COR-L47 (cell line): Measurements from ENCODE around the gene CDK10.
"Not testable (repeated sequence)": the region's sequence is repeated elsewhere in the genome, so short reads cannot be mapped to it uniquely, and the experiment has no call there.

ENCODE experiments used
- DNase-seq: peaks from one replicate; lab custom pipeline; 2025; lab: John Stamatoyannopoulos, UW

Gene CDK10, protein sequence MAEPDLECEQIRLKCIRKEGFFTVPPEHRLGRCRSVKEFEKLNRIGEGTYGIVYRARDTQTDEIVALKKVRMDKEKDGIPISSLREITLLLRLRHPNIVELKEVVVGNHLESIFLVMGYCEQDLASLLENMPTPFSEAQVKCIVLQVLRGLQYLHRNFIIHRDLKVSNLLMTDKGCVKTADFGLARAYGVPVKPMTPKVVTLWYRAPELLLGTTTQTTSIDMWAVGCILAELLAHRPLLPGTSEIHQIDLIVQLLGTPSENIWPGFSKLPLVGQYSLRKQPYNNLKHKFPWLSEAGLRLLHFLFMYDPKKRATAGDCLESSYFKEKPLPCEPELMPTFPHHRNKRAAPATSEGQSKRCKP

DNA sequence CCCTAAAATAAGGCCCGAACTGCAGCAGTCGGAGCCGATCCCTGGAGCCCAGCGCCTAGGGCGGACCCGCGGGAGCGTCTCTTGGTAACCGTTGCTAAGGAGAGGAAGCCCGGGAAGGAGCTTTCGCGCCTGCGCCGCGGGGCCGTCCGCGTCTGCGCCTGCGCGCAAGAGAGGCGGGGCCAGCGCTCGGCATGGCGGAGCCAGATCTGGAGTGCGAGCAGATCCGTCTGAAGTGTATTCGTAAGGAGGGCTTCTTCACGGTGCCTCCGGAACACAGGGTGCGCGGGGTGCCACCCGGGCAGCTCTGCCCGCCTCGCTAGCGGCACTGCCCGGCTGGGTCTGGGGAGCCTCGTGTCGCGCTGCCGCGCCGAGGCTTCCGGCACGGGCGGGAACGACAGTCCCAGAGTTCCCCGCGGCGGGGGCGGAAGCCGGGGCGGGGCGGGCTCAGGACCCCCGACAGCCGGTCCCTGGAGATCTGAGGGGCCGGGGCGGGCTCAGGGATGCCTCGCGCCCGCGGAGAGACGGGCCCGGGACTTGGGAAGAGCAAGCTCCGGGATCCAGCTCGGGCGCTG lies at the start of gene CDK10:
CDK10 (plus strand) TSS at position 170 of the 572 bp plus-strand sequence; CDS start at position 192, 22 bp downstream.
- DNase-seq = peak; percentile 88

DNA sequence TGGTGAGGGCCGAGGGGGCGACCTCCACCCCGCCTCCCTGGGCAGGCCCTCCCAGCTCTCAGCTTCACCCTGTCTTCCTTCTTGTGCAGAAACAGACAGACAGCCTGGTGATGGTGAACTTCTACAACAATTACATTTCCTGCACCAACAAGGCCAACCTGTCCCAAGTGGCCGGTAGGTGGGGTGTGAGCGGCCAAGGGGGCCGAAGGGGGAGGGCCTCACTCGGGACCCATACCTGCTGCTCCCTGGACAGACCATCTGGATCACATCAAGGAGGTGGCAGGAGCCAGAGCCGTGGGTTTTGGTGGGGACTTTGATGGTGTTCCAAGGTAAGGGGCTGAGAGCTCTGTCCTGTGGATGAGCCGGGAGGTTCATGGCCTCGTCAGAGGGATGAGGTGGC lies 49.1 kb upstream of the CDK10 start:
- no peak for DNase-seq

DNA sequence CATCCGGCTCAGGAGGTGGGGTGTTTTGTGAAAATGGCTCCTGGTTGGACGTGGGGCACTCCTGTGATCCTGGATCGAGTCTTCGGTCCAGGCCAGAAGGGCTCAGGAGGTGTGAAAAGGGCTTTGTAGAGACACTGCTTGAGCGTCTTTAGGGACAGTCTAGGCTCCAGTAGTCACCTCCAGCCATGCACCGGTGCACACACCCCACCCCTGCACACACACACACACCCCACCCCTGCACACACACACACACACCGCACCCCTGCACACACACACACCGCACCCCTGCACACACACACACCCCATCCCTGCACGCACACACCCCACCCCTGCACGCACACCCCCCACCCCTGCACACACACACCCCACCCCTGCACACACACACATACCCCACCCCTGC lies 48.0 kb upstream of the CDK10 start:
- DNase-seq = no peak

DNA sequence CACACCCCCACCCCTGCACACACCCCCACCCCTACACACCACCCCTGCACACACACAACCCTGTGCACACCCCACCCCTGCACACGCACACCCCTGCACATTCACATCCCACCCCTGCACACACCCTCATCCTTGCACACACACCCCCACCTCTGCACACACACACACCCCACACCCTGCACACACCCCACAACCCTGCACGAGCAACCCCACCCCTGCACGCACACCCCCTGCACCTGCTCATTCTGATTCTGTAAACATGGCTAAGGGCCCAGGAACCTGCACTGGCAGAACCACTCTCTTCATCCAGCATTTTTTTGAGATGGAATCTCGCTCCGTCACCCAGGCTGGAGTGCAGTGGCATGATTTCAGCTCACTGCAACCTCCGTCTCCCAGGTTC lies 47.1 kb upstream of the CDK10 start:
- no peak for DNase-seq

DNA sequence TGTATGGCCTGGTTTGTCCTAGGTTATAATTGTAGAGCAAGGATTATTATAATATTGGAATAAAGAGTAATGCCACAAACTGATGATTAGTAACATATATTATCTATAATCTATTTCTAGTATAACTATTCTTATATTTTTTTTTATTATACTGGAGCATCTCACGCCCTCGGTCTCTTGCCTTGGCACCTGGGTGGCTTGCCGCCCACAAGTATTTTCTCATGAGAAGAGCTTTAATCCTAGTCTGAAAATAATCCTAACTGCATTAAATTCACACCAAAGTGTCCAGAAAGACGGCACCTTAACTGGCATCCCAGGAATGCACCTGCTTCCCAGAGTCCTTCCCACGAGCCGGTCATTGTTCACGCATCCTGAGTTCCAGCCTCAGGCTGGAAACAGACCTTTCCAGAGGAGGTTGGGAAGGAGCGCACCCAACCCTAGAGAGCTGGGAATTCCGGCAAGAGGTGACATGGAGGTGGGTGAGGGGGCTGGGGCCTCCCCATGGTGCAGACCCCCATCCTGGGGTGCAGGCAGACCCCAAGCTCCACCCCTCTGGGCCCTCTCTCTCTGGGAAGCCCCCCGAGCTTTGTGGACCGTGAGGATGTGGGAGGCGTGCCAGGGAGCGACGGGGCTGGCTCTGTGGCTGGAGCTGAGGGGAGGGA lies 44.9 kb upstream of the CDK10 start:
- DNase-seq = no peak

DNA sequence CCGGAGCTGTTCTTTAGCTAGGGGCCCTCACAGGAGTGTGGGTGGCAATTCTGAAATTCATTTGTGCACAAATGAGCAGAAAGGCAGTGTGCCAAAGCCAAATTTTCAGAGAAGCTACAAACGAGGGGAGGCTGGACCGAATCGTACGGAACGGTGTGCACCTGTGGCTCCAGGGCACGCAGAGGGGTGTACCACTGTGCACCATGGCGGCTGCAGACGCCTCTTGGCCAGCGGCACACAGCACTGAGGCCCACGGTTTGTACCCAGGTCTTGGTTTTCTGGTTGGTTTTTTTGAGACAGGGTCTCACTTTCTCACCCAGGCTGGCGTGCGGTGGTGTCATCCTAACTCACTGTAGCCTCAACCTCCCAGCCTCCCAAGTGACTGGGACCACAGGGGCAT lies 43.9 kb upstream of the CDK10 start:
- DNase-seq = no peak

DNA sequence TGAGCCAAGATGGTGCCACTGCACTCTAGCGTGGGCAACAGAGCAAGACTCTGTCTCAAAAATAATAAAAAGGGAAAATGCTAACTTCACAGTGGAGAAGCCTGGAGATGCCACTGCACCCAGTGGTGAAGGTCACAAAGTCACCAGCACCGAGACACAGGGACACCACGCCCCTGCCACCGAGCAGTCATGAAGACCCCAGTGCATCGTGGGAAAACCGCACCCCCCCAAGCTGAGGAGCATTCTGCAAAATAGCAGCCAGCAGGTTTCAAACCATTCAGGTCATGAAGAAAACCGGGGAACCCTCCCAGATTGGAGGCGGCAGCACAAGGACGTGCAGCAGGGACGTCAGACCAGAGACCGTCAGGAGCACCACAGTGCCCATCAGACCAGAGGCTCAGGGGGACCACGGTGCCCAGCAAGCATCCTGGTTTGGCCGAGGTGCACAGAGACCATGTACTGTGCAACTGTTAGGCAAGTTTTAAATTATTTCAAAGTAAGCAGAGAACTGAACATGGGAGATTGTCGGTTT lies 42.7 kb upstream of the CDK10 start:
- DNase-seq = no peak

DNA sequence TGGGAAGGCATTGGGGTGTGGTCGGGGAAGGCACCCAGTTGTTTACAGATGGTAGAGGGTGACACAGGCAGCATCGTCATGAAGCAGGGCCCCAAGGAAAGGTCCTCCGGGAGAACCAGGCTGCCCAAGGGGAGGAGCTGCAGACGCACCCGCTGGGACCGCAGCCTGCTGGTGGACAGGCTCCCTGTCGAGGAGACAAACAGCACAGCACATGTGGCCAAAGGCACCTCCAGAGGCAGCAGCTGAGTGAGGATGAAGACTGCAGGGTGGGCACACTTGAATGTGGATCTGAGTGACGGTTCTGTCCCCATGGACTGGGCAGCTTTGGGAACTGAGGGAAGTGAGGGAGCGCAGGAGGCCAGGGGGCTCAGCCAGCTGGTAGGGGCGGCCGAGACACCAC lies 41.4 kb upstream of the CDK10 start:
- DNase-seq = no peak

DNA sequence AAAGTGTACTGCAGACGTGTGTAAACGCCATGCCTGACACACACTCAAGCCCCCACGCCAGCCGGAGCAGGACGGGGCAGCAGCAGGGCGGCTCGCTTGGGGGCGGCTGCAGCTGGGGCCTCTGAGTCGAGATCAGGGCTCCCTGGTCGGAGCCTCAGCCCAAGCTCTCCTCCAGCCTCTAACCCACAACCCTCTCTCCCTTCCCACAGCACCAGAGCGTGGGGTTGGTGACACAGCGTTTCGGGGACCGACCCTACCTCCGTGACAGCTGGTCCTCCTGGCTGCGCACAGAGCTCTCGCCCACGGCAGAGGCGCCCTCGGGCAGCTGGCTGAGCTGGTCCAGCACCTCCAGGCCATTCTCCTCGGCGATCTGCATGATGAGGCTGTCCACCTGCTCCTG lies 40.2 kb upstream of the CDK10 start:
- no peak for DNase-seq

DNA sequence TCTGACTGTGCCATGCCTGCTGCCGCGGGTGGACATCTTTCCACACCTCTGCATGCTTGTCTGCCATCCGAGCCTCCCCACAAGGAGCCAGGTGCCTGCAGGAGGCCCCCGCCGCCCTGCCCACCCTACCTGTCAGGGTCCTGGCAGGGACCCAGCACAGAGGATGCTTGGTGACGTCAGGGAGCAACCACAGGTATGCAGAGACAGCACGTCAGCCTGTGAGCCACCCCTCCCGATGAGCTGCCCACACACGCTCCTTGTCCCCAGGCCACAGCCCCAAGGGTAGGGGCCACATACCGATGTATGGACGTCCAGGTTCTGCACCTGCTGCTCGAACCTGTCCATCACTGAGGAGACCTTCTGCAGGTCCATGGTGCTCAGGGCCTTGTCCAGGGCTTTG lies 39.6 kb upstream of the CDK10 start:
- no peak for DNase-seq

DNA sequence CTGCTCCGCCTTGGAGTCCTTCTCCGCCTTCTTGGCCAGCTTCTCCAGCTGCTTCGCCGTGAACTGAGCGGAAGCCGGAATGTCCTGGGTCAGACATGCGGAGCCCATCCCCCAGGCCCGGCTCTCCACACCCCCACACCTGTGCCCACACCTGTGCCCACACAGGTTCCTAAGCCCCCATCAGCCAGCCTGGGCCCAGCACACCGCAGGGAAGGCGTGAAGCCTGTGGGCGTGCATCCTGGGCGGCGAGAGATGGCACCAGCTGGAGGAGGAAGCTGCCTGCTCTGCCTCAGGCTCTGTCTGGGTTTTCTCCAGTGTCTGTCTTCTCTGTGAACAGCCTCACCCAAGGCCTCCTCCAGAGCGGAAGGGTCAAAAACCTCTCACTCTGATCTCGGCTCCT lies 34.9 kb upstream of the CDK10 start:
- no peak for DNase-seq

DNA sequence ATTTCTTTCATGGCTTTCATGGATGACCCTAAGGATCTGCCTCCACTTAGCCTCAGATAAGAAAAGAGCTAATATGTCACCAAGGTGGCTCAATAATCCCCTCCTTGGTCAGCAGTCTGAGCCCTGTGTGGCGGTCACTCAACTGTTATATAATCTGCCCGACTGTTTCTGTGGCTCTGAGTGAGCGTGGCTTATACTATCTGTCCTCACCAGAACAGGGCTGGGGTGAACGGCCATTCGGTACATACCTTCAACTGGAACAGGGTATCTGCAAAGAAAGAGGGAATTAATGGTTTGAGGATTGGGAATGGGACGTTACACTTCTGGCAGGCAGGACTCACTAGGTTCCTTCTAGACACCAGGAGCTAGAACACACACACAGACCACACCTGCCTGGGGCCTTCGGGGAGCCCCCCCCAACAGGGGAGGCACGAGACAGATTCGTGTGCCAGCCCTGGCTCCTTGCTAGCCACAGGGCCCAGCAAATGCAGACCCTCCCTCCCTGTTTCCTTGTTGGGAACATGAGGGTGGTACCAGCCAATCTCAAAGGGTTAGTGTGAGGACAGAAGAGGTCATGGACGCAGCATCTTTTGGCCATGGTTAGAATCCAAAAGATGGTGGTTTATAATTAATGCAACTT lies 32.7 kb upstream of the CDK10 start:
- no peak for DNase-seq

DNA sequence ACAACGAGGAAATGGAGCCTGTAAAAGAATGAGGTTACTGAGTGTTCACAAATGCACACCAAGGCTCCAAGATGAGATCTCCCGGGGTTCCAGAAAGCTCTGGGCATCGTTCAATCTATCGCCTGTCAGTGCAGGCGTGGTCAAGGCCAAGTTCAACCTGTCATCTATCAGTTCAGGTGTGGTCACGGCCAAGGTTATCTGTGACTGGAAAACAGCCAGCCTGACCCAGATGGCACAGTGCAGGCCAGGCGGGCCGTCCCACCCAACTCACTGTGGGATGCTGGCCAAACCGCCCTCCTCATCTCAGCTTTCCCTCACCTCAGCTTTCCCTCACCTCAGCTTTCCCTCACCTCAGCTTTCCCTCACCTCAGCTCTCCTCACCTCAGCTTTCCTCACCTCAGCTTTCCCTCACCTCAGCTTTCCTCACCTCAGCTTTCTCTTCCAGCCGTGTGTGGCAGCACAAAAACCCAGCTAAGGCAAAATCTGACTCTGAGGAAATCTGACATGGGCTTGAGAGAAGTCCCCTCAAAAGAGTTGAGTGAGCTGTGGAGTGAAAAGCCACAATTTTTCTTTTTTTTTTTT lies 31.3 kb upstream of the CDK10 start:
- DNase-seq = no peak

DNA sequence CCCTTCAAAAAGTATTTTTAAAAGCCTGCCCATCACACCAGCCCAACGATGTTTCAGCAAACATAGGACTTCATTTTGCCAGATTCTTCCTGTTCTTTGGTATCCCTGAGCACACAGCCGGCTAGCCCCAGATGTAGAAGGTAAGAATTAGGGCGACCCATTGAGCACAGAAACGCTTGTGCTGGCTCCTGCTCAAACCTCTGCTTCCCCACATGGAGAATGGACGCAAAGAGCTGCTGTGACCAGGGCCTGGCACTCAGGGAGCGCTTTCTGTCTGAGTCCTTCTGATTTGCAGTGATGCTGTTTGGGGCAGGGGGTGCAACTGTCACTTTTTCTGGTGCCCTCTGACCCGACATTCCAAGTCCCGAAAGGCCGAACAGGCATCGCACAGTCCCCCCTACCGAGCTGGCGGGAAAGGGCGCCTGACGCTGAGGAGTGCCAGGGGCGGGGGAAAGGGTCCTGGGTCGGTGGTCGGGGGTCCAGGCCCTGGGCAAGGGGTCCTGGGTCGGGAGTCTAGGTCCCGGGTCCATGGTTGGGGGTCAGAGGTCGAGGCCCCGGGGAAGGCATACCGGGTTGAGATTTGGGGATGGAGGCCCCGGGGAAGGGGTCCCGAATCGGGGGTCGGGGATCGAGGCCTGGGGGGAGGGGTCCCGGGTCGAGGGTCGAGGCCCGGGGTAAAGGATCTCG lies 29.9 kb upstream of the CDK10 start:
- DNase-seq = no peak

DNA sequence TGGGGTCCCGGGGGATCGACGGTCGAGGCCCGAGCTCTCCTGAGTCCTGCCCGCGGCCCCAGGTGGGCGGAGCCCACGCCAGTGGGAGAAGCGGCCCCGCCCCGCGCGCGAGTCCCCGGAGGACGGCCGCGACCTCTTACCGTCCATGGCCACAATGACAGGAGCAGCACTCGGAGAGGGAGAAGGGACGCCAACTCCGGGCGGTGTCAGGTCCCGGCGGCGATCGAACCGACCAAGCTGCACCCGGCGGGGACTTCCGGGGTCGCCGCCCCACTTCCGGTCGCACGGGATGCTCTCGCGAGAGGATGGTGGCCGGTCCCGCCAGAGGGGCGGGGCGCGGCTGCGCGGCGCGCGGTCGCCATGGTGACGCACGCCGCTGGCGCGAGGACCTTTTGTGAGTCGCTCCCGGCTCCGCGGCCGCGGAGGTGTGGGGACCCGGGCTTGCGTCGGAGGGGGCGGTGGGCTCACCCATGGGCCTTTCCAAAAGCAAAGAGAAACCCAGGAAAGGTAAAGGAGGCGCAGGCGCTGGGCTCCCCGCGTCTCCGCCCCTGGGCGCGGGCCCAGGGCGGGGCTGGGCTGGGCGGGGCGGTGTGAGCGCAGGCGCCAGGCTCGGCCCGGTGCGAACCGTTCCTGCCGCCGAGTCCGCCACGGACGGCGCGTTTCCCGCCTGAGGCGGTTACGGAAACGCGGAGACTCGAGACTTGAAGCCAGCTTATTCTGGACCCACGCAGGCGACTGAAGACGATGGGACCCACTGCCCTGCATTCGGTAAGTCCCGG lies 28.9 kb upstream of the CDK10 start, which contains the start of the genes CHMP1A and SPATA33:
CHMP1A (minus strand) TSS at position 267 of the 779 bp plus-strand sequence; CDS start at position 147, 120 bp downstream.
SPATA33 (plus strand) TSS at position 395 of the 779 bp plus-strand sequence; CDS start at position 471, 76 bp downstream.
- peak; percentile 86 for DNase-seq

DNA sequence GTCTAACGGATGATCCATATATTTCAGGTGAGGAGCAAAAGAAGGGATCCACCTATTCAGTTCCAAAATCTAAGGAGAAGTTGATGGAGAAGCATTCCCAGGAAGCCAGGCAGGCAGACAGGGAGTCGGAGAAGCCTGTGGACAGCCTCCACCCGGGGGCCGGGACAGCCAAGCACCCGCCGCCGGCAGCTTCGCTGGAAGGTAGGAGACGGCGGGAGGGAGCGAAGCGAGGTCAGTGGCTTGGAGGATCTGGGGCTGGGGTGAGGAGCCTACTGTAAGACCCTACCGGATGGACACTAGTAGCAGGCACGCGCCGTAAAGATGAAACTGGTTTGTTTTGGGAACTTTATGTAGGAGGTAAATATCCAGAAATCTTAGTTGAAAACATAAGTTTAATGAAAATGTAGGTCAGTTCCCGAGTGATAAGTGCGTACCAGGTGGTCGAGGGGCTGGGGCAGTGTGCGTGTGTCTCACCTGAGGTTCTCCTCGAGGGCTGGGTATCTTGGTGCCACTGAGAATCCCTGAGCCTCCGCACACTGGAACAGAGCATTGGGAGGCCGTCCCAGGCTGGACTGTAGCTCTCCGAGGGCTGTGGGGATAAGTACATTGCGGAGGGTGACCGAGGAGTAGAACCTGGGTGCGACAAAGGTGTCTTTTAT lies 28.1 kb upstream of the CDK10 start:
- DNase-seq = peak; percentile 15

DNA sequence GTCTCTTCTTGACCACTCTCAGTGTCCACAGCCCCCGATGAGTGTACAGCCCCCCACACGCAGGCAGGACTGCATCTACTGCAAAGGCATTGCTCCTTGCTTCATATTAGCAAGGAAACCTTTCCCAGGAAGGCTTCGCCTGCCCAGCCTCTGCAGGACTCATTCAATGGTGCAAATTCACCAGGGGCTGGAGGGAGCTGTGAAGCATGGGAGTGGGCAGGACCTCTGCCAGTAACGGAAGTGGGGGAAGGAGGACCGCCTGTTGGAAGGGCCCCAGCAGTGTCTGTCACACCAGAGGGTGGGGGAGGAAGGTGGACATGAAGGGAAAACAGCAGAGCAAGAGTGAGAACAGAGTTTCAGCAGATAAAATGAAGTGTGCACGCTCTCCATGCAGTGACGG lies 26.3 kb upstream of the CDK10 start:
- no peak for DNase-seq

DNA sequence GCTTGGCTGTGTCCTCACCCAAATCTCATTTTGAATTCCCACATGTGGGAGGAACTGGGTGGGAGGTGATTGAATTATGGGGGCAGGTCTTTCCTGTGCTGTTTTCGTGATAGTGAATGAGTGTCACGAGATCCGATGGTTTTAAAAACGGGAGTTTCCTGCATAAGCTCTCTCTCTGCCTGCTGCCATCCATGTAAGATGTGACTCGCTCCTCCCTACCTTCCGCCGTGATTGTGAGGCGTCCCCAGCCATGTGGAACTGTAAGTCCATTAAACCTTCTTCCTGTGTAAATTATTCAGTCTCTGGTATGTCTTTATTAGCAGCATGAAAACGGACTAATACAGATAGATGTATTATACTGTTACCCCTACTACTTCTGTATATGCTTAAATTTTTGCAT lies 25.3 kb upstream of the CDK10 start:
- no peak for DNase-seq

DNA sequence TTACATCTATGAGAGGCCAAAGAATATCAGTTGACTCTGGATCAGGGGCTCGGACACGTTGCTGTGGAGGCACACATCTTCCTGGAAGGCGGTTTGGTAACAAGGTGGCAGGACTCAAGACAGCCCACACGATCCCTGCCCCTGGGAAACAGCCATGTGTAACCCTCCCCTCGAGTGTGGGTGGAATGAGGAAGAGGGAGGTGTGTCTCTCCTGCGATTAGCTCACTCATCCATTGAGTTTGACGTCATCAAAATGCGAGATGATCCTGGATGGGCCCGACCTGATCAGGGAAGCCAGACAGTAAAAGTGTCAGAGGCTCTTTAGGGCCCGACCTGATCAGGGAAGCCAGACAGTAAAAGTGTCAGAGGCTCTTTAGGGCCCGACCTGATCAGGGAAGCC lies 22.3 kb upstream of the CDK10 start:
- not testable (repeated sequence) for DNase-seq

DNA sequence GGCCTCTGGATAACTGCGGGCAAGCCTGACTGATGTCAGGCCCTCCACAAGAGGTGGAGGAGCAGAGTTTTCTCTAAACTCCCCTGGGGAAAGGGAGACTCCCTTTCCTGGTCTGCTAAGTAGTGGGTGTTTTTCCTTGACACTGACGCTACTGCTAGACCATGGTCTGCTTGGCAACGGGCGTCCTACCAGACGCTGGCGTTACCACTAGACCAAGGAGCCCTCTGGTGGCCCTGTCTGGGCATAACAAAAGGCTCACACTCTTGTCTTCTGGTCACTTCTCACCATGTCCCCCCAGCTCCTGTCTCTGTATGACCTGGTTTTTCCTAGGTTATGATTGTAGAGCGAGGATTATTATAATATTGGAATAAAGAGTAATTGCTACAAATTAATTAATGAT lies 19.5 kb upstream of the CDK10 start:
- not testable (repeated sequence) for DNase-seq
